AG10803 (cell line): ENCODE data around the gene ADCY1.

Source experiments
- DNase-seq: peaks from one replicate; pipeline ENCODE4 v3.0.0; 2010; ENCODE audit warnings: low read depth
- H3K4me3 ChIP-seq: 2 replicates; pipeline ENCODE4 v1.5.1; 2011; ENCODE audit warnings: mild to moderate bottlenecking, low read length, control low read depth
- CTCF ChIP-seq: conservative IDR thresholded peaks from 2 replicates; pipeline ENCODE4 v1.5.1; 2011; ENCODE audit warnings: mild to moderate bottlenecking, low read length, control low read depth, inconsistent platforms

Gene ADCY1

DNA sequence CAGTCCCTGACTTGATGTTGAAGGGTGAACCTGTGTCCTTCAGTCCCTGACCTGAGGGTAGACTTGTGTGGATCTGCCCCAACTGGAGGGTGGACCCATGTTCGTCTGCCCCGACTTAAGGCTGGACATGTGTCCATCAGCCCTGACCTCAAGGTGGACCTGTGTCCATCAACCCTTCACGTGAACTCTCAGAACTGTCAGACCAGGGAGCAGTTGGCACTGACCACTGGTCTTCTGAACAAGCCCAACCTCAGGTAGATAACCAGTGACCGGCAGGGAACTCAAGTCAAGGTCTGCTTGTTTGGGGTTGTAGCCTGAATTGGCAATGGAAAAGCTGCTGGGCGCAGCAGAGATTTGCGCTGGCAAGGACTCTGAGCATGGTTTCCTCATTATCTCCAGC lies 96.5 kb downstream of the ADCY1 start:
- DNase-seq, result no peak
- no peak overlapping the region for H3K4me3 ChIP-seq
- no peak for TF ChIP-seq CTCF

- TF ChIP-seq CTCF, result no peak
- no peak for DNase-seq
- H3K4me3 ChIP-seq, result no peak overlapping the region
These were observed 103.2 kb downstream of the ADCY1 start for GRCh38 chr7:45677311-45677900.

DNA sequence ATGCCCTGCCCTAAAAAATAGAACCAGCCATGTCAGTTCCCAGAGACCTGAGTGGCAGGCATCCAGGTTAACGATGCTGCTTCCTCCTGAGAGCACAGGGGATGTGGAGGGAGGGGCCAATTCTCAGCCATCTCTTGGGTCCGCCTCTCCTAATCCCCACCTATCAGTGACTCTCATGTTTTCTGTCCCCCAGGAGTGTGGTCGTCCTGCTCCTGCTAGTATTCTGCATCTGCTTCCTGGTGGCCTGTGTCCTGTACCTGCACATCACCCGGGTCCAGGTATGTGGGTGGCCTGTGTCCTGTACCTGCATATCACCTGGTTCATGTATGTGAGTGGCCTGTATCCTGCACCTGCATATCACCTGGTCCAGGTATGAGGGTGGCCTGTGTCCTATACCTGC lies 105.3 kb downstream of the ADCY1 start:
- H3K4me3 ChIP-seq, result no peak overlapping the region
- TF ChIP-seq CTCF, result no peak
- DNase-seq, result no peak

DNA sequence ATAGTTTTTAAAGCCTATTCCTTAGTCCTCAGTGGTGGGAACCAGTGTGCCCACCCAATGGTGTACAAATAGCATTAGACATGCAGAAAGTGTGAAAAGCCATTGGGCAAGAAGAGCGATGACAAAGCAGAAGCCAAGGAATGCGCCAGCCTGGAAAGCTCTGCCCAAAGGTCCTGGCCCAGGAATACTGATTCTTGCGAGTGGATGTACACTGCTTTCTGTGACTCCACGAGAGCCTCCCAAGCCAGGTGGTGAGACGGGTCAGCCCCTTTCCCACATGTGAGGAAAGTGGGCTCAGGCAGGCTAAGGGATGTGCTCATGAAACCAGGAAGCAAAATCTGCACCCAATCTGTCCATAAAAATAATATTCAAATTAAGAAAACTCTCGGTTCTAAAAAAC lies 106.6 kb downstream of the ADCY1 start:
- no peak for DNase-seq
- TF ChIP-seq CTCF, result no peak

DNA sequence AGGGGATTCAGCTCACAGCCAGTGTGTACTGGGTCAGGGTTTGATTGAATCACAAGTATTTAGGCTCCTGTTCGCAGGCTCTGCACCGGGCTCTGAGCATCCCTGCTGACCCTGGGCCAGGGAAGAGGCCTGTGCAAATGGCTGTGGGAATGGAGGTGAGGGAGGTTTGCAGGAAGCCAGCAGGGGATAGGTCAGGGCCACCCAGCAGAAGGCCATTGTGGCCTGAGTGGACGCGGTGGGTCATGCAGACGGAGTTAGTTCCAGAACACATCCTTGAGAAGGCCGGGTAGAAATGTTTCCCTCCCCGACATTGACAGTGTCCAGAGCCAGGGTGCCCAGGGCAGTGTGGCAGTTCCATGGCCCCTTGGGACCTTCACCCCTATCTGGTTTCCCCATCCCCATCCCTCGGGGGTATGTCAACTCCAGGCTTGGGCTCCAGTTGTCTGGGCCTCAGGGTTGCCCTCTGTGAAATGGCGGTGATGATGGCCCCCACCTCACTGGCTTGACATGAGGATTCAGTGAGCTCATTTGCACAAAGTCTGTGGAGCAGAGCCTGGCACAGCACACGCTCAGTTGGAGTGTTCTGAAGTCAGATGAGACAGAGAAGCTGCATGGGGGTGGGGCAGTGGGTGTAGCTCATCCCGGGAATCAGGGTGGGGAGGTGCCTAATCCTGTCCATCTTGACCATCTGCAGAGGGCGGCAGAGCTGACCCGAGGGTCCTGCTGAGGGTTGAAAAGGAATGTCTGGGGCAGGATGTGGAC lies 107.6 kb downstream of the ADCY1 start:
- no peak for DNase-seq
- H3K4me3 ChIP-seq, result no peak overlapping the region
- no peak for TF ChIP-seq CTCF

More for the DNA sequence above, 106.6 kb downstream of the ADCY1 start:
- no peak overlapping the region for H3K4me3 ChIP-seq

DNA sequence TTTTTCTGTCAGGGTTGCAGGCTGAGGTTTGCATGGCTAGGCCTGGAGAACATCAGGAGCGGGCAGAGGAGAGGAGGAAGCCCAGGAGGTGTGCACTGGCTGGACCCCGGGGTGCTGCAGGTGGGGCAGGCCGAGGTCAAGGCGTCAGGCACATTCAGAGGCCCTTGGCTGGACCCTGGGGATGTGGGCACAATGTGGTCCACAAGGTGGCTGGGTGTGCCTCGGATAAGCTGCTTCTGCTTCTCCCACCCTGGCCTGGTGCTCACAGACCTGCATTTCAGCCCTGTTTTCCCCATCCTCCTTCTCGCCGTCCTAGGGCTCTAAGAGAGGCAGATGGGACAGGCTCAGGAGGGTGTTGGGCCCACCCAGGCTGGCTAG lies 108.2 kb downstream of the ADCY1 start:
- TF ChIP-seq CTCF, result no peak
- no peak overlapping the region for H3K4me3 ChIP-seq
- DNase-seq, result no peak
